ENCODE data around the gene RAB27A. TPM values are rescaled to one million over a fixed set of nuclear protein-coding genes. Genes with fewer than 3 reads are reported as not detected.
"Not testable (repeated sequence)": the region's sequence is repeated elsewhere in the genome, so short reads cannot be mapped to it uniquely, and the experiment has no call there.

The RAB27A gene
- 4.3 and 27.5 TPM in 2 replicates for total RNA-seq (2014; rRNA removed; shearing (Covaris generic); ENCODE audit: low replicate concordance)

DNA sequence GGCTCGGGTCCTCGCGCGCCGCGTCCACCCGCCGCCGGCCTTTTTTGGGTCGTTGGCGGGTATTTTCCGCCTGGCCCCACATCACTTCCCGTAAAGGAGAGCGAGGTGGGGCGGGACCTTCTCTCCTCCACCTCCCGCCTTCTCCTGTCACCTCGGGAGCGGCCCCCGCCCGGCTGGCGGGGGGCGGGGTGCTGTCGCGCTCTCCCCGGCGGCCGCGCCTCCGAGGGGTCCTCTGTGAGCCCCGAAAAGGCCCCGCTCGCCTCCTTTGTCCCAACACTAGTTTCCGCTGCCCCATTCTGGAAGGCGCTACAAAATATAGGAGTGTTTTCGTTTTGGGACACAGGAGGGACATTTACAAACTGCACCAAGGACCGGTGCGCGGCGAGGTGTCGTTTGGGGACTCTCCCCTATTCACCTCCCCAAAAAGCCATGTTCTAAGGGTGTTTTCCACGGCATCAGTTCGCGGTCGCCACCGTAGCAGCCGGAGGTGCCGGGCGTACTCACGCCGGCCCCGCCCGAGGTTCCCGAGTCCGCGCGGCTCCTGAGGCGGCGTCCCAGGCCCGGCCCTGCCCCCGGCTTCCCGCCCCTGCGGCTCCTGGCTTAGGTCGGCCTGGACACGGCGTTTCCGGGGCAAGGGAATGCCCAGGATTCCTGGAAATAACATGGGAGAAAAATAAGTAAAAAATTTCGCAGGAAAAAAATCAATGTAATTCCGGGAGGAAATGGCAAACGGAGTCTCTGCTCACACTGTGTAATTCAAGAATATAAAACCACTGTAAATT is at the start of gene RAB27A:
RAB27A (minus strand) TSS at position 68 of the 782 bp plus-strand sequence. CDS start 54,879 bp downstream, outside the sequence.
- Histone ChIP-seq H3K4me3 (peak within 1 kb of the TSS; percentile 66), H3K9me3 (no peaks in the 10 kb centered on the region), H3K27me3 (no peaks in the 10 kb centered on the region), H3K36me3 (no peaks in the 10 kb centered on the region)
- peak; percentile 80 for DNase-seq

DNA sequence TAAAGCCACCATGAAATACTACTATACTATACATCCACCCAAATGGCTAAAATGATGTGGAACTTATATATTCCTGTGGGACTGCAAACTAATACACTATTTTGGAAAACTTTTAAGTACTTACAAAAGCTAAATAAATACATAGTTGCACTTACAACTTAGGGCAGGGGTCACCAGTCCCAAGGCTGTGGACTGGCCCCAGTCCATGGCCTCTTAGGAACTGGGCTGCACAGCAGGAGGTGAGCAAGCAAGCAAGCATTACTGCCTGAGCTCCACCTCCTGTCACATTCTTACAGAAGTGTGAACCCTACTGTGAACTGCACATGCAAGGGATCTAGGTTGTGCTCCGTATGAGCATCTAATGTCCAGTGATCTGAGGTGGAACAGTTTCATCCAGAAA is 47.5 kb upstream of the RAB27A start:
- DNase-seq = no peak
- Histone ChIP-seq H3K27me3 (no peaks in the 10 kb centered on the region), H3K36me3 (no peaks in the 10 kb centered on the region; the same call in none of the 2 replicates), H3K4me3 (no peak overlapping the region), H3K9me3 (no peaks in the 10 kb centered on the region)

DNA sequence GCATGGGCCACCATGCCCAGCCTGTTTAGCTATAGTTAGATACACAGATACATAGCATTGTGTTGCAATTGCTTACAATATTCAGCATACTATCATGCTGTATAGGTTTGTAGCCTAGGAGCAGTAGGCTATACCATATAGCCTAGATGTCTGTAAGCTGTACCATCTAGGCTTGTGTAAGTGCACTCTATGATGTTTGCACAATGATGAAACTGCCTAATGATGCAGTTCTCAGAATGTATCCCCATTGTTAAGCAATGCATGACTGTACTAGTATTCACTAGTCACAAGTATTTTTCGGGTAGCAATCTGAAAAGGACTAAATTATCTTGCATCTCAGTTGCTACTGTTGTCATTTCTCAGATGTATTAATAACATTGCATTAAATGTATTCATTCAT is 45.4 kb upstream of the RAB27A start:
- no peaks in the 10 kb centered on the region; the same call in none of the 2 replicates for H3K36me3 ChIP-seq
- no peak overlapping the region for H3K4me3 ChIP-seq
- H3K9me3 ChIP-seq = no peaks in the 10 kb centered on the region
- DNase-seq = no peak
- H3K27me3 ChIP-seq = no peaks in the 10 kb centered on the region

DNA sequence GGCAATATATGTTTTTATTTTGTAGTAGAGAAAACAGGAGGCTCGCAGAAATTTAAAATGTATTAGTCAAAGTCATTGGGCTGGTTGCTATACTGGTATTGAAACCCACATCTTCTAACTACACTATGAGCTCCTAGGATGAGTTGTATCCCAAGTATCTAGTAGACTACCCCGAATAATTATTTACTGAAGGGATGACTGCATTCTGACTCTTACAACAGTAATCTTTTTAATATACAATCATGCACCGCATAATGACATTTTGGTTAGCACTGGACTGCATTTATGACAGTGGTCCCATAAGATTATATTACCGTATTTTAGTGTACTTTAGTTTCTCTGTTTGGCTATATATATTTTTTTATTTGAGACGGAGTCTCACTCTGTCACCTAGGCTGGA is 44.8 kb upstream of the RAB27A start:
- H3K9me3 ChIP-seq = no peaks in the 10 kb centered on the region
- H3K27me3 ChIP-seq = no peaks in the 10 kb centered on the region
- no peak overlapping the region for H3K4me3 ChIP-seq
- no peak for DNase-seq
- H3K36me3 ChIP-seq = no peaks in the 10 kb centered on the region; the same call in none of the 2 replicates

GRCh38 chr15:55327387-55327786 is 37.8 kb upstream of the RAB27A start:
- H3K36me3 ChIP-seq = no peaks in the 10 kb centered on the region; the same call in 1 of the 2 replicates
- no peak for DNase-seq
- no peaks in the 10 kb centered on the region for H3K9me3 ChIP-seq
- no peaks in the 10 kb centered on the region for H3K27me3 ChIP-seq
- no peak overlapping the region for H3K4me3 ChIP-seq

DNA sequence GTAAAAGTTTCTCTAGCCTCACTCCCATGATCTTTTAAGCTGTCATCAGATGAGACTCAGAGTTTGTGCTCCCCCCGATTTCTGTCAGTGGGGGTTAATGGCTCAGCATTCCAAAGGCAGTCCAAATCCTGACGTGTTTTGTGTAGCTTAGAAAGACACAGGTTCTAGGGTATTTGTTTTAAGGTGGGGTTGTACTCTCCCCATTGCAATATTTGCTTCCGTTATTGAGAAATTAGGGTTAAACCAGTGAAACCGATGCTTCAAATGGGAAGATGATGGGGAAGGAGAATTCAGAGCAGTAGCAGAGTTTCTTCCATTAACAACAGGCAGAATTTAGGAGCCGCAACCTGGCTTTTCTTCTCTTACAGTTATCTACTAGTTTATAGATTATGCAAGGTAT is 32.9 kb upstream of the RAB27A start:
- DNase-seq = no peak
- no peaks in the 10 kb centered on the region for H3K9me3 ChIP-seq
- no peaks in the 10 kb centered on the region for H3K27me3 ChIP-seq

GRCh38 chr15:55320963-55321362 is 31.4 kb upstream of the RAB27A start:
- Histone ChIP-seq H3K36me3 (no peaks in the 10 kb centered on the region; the same call in 1 of the 2 replicates), H3K4me3 (no peak overlapping the region), H3K27me3 (no peaks in the 10 kb centered on the region), H3K9me3 (no peaks in the 10 kb centered on the region)
- DNase-seq = no peak

More for the DNA sequence above, 32.9 kb upstream of the RAB27A start:
- no peaks in the 10 kb centered on the region; the same call in 1 of the 2 replicates for H3K36me3 ChIP-seq
- H3K4me3 ChIP-seq = no peak overlapping the region

DNA sequence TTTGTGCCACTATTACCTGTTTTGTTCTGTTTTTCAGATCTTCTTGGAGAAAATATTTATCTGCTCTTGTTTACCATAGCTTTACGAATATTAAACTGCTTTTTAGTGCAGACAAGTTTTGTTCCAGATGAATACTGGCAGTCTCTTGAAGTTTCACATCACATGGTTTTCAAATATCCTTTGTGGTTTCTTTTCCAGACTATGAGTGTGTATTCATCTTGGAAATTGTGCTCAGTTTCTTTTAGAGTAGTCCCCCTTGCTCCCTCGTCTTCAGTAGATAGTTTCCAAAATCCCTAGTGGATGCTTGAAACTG is 30.6 kb upstream of the RAB27A start:
- Histone ChIP-seq H3K4me3 (peak overlapping the region; percentile 99), H3K9me3 (no peaks in the 10 kb centered on the region), H3K27me3 (no peaks in the 10 kb centered on the region), H3K36me3 (no peaks in the 10 kb centered on the region; the same call in 1 of the 2 replicates)
- no peak for DNase-seq

- H3K4me3 ChIP-seq = peak overlapping the region; percentile 99
- no peaks in the 10 kb centered on the region; the same call in 1 of the 2 replicates for H3K36me3 ChIP-seq
- no peaks in the 10 kb centered on the region for H3K9me3 ChIP-seq
- DNase-seq = peak; percentile 14
- H3K27me3 ChIP-seq = no peaks in the 10 kb centered on the region
Observed at GRCh38 chr15:55319537-55320237, 30.1 kb upstream of the RAB27A start.

GRCh38 chr15:55318588-55319494 is 29.2 kb upstream of the RAB27A start, which contains the start of the genes PIGB and PIGBOS1:
PIGB (plus strand) TSS chr15:55319222; CDS start chr15:55319251, 29 bp downstream.
PIGBOS1 (minus strand) TSS chr15:55319123; CDS start chr15:55317792, 1,331 bp downstream.
- no peaks in the 10 kb centered on the region for H3K27me3 ChIP-seq
- DNase-seq = peak; percentile 87
- H3K36me3 ChIP-seq = no peaks in the 10 kb centered on the region; the same call in 1 of the 2 replicates
- no peaks in the 10 kb centered on the region for H3K9me3 ChIP-seq
- peak within 1 kb of the TSS; percentile 99 for H3K4me3 ChIP-seq

DNA sequence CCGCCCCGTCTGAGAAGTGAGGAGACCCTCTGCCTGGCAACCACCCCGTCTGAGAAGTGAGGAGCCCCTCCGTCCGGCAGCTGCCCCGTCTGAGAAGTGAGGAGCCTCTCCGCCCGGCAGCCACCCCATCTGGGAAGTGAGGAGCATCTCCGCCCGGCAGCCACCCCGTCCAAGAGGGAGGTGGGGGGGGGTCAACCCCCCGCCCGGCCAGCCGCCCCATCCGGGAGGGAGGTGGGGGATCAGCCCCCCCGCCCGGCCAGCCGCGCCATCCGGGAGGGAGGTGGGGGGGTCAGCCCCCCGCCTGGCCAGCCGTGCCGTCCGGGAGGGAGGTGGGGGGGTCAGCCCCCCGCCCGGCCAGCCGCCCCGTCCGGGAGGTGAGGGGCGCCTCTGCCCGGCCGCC is 13.2 kb upstream of the RAB27A start:
- DNase-seq, H3K27me3 ChIP-seq, H3K4me3 ChIP-seq, H3K36me3 ChIP-seq, H3K9me3 ChIP-seq: not testable (repeated sequence)

GRCh38 chr15:55297315-55297714 is 7.7 kb upstream of the RAB27A start:
- Histone ChIP-seq H3K36me3 (no peaks in the 10 kb centered on the region), H3K9me3 (no peaks in the 10 kb centered on the region)
- DNase-seq = no peak

GRCh38 chr15:55290528-55291057 is 980 bp upstream of the RAB27A start:
- Histone ChIP-seq H3K27me3 (no peaks in the 10 kb centered on the region), H3K4me3 (peak overlapping the region; percentile 66), H3K9me3 (no peaks in the 10 kb centered on the region), H3K36me3 (no peaks in the 10 kb centered on the region)
- DNase-seq = peak; percentile 79

More at GRCh38 chr15:55297315-55297714, 7.7 kb upstream of the RAB27A start:
- Histone ChIP-seq H3K4me3 (no peak overlapping the region), H3K27me3 (no peaks in the 10 kb centered on the region)

DNA sequence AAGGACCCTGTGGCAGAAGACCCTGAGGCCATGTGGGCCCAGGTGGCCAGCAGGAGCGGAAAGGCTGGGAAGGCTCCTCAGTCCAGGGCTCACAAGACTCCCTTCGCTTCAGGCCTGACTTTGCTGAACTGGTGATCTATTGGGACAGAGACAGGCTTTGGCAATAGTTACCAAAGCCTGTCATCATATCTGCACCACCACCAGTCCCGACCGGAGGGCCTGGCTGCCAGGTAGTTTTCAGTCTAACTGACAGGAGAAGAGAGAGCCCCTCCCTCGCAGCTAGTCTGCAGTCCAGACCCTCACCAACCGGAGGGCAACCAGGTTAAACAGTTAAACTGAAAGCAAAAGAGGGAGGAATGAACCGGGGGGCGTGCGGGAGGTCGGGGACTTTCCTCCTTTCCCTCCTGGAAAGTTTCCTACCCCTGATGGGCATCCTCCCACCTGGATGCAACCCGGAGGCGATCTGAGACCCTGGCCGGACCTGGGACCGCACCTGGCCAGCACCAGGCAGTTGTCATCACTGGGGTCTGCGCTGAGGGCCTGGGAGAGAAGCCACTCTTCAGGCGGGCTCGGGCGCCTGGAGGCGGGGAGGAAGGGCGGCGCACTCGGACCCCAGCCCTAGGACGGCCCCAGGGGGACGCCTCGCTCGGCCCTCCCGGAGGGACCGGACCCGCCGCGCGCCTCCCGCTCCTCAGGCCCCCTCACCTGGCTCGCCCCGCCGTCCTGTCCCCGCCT is 435 bp downstream of the RAB27A start:
- Histone ChIP-seq H3K9me3 (no peaks in the 10 kb centered on the region), H3K4me3 (peak overlapping the region; percentile 66), H3K36me3 (no peaks in the 10 kb centered on the region), H3K27me3 (no peaks in the 10 kb centered on the region)
- DNase-seq = peak; percentile 8

DNA sequence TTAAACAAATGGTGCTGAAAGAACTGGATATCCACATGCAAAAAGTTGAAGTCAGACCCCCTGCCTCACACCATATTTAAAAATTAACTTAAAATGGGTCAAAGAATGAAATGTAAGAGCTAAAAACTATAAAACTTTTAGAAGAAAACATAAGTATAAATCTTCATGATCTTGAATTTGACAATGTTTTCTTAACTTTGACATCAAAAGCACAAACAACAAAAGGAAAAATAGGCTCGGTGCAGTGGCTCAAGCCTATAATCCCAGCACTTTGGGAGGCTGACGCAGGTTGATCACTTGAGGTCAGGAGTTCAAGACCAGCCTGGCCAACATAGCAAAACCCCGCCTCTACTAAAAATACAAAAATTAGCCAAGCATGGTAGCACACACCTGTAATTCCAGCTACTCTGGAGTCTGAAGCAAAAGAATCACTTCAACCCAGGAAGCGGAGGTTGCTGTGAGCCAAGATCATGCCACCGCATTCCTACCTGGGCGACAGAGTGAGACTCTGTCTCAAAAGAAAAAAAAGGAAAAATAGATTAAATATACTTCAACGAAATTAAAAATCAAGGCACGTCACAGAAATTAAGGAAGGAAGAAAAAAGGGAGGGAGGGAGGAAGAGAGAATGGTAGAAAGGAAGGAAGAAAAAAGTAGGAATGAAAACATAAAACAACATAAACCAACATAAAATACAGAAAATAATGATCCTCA is 1.5 kb downstream of the RAB27A start:
- H3K4me3 ChIP-seq = no peak overlapping the region; the same call in 1 of the 2 replicates
- DNase-seq = no peak
- no peaks in the 10 kb centered on the region for H3K9me3 ChIP-seq
- no peaks in the 10 kb centered on the region for H3K36me3 ChIP-seq
- H3K27me3 ChIP-seq = no peaks in the 10 kb centered on the region
